ENCODE data around the gene DHDDS.

Gene DHDDS

DNA sequence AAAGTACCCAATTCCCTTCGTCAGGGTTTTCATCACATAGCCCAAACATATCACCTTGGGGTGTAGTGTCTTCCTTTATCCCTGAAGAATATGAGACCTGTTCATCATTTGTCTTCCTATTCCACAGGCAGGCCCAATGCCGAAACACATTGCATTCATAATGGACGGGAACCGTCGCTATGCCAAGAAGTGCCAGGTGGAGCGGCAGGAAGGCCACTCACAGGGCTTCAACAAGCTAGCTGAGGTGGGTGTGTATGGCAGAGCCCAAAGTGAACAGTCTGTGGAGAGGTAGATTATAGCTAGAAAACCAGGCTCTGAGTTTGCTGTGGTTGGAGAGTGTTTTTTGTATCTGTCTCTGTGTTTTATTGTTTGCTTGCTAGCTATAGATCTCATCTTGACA, 5.9 kb downstream of the DHDDS start:
- no peak for DNase-seq (ENCODE audit: low read depth)
- TF ChIP-seq, protein P1, sequence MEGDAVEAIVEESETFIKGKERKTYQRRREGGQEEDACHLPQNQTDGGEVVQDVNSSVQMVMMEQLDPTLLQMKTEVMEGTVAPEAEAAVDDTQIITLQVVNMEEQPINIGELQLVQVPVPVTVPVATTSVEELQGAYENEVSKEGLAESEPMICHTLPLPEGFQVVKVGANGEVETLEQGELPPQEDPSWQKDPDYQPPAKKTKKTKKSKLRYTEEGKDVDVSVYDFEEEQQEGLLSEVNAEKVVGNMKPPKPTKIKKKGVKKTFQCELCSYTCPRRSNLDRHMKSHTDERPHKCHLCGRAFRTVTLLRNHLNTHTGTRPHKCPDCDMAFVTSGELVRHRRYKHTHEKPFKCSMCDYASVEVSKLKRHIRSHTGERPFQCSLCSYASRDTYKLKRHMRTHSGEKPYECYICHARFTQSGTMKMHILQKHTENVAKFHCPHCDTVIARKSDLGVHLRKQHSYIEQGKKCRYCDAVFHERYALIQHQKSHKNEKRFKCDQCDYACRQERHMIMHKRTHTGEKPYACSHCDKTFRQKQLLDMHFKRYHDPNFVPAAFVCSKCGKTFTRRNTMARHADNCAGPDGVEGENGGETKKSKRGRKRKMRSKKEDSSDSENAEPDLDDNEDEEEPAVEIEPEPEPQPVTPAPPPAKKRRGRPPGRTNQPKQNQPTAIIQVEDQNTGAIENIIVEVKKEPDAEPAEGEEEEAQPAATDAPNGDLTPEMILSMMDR (IDR thresholded peaks at IDR 0.05; ENCODE audit: low read depth, low read length, missing control alignments): no peak
- in situ Hi-C loops (cut with HindIII; ENCODE audit: low sequenced_read_pairs): no loop called here
- H3K4me3 ChIP-seq (ENCODE audit: low read depth, low read length): no peak overlapping the region

DNA sequence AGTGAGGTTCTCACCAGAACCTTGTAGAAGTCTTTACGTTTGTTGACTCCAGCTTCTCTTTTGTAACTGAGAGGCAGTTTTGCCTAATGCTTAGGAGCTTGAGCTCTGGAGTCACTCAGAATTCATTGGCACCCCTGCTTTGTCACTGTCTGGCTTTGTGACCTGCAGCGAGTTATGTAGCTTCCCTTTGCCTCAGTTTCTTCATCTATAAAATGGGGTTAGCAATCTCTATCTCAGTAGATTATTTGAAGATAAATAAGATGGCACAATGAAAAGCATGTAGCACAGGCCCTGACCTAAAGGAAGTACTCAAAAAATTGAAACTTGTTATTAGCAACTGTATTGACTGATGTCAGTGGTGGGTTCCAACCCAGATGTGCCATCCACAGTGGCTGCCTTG, 8.1 kb downstream of the DHDDS start:
- no peak overlapping the region for H3K4me3 ChIP-seq (ENCODE audit: low read depth, low read length)
- no peak for DNase-seq (ENCODE audit: low read depth)
- in situ Hi-C loops (cut with HindIII; ENCODE audit: low sequenced_read_pairs): no loop called here
- TF ChIP-seq, protein P1 (IDR thresholded peaks at IDR 0.05; ENCODE audit: low read depth, low read length, missing control alignments): no peak

DNA sequence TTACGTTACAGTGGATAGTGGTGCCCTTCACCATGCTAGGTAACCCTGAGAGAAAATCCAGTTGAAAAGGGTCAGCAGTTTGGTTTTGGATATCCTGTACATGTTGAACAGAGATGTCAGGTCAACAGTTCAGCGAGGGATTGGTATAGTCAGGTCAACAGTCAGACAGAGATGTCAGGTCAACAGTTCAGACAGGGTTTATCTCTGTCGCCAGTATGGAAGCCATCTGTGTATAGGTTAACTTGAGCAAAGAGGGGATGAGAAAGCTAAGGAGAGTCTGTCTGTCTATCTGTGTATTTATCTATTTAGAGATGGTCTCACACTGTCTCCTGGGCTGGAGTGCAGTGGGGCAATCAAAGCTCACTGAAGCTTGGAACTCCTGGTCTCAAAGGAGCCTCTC, 17.7 kb downstream of the DHDDS start:
- DNase-seq (ENCODE audit: low read depth): no peak
- H3K4me3 ChIP-seq (ENCODE audit: low read depth, low read length): no peak overlapping the region
- in situ Hi-C loops (cut with HindIII; ENCODE audit: low sequenced_read_pairs): no loop called here
- TF ChIP-seq, protein P1 (IDR thresholded peaks at IDR 0.05; ENCODE audit: low read depth, low read length, missing control alignments): no peak

DNA sequence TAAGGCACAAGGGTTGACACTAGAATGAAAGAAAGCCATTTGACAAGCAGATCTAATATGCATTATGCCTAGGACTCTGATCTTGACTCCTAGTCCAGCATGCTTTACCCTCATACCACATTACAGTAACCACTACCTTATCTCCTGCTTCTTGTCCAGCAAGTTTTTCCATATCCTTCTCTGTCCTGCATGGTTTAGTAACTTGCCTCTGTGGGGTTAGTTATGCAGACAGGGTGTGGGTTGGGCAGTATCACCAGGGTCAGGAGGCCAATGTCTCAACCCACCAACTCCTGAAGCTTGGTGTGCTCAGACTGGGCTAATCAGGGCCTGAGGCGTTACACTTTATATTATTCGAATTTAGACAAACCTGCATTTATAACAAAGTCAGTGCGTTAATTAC, 18.8 kb downstream of the DHDDS start:
- TF ChIP-seq, protein P1 (IDR thresholded peaks at IDR 0.05; ENCODE audit: low read depth, low read length, missing control alignments): no peak
- in situ Hi-C loops (cut with HindIII; ENCODE audit: low sequenced_read_pairs): no loop called here
- H3K4me3 ChIP-seq (ENCODE audit: low read depth, low read length): no peak overlapping the region

DNA sequence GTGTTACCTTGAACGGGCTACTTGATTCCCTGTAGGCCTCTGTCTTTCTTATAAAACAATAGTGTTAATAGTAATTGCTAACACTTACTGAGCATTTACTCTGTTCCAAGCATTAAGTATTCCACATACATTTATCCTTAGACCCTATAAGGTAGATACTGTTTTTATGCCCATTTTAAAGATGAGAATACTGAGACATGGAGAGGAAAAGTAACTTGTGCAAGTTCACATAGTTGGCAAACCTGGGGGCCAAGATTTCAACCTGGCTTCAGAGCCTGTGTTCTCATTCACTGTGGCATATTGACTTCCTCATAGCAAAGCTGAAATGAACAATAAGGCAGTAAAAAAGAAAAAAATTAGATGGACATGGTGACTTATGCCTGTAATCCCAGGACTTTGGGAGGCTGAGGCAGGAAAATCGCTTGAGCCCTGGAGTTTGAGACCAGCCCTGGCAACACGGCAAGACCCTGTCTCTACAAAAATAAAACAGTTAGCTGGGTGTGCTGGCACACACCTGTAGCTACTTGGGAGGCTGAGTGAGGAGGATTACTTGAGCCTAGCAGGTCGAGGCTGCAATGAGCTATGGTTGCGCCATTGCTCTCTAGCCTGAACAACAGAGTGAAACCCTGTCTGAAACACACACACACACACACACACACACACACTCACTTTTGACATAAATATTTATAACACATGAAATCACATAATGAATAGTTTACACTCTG, 20.5 kb downstream of the DHDDS start:
- TF ChIP-seq, protein P1 (IDR thresholded peaks at IDR 0.05; ENCODE audit: low read depth, low read length, missing control alignments): no peak
- no peak for DNase-seq (ENCODE audit: low read depth)
- in situ Hi-C loops (cut with HindIII; ENCODE audit: low sequenced_read_pairs): no loop called here
- no peak overlapping the region for H3K4me3 ChIP-seq (ENCODE audit: low read depth, low read length)

More for the DNA sequence above, 18.8 kb downstream of the DHDDS start:
- DNase-seq (ENCODE audit: low read depth): no peak

DNA sequence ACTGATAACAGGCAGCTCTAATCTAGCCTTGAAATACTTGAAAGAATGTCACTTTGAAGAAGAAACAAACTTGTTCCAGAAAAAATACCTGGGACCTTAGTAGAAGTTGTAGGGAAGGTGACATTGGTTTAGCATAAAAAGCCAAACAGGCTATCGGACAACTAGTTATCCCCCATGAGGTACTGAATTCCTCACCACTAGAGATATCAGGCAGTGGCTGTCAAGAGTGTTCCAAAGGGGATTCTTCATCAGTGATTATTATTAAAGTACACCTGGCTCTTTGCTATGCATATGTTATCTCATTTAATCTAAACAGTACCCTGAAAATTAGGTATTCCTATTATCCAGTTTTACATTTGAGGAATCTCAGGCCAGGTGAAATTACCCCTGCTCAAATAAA, 27.0 kb downstream of the DHDDS start:
- in situ Hi-C loops (cut with HindIII; ENCODE audit: low sequenced_read_pairs): no loop called here
- H3K4me3 ChIP-seq (ENCODE audit: low read depth, low read length): no peak overlapping the region
- TF ChIP-seq, protein P1 (IDR thresholded peaks at IDR 0.05; ENCODE audit: low read depth, low read length, missing control alignments): no peak
- DNase-seq (ENCODE audit: low read depth): no peak

Measured in astrocyte of the cerebellum (primary cell).